OCI-LY7 (cell line): ENCODE data around the gene ZNF808. TPM values are rescaled to one million over a fixed set of nuclear protein-coding genes. Genes with fewer than 3 reads are reported as not detected.
"Not testable (repeated sequence)": the region's sequence is repeated elsewhere in the genome, so short reads cannot be mapped to it uniquely, and the experiment has no call there.

Experiments
- BruUV-seq: library from RNA; stranded (reverse); fragments of 400-500 nt; replicated peaks from 2 replicates; lab custom pipeline; 2021; lab: Mats Ljungman, UMichigan
- CTCF ChIA-PET: fragments of 300-600 bp; sonication (Branson Sonifier 250); formaldehyde crosslinking; loops from one replicate; lab custom pipeline; 2022; ENCODE audit warnings: antibody characterized with exemption; ENCODE audit not compliant: unreplicated experiment; lab: Charles Lee
- POLR2A ChIA-PET: fragments of 300-600 bp; sonication (Branson Sonifier 250); formaldehyde crosslinking; loops from one replicate; lab custom pipeline; 2022; ENCODE audit warnings: antibody characterized with exemption; lab: Charles Lee
- DNase-seq: peaks from one replicate; pipeline ENCODE4 v3.0.0-alpha.2; 2015; ENCODE audit warnings: low spot score
- H2AFZ ChIP-seq: fragments of 200-600 bp; sonication (generic), shearing (Covaris generic); 2 replicates; pipeline ENCODE4 v1.6.1; 2014; ENCODE audit warnings: mild to moderate bottlenecking, antibody characterized with exemption, low read length, moderate library complexity
- H3K27ac ChIP-seq: fragments of 200-600 bp; sonication (generic); 2 replicates; pipeline ENCODE4 v1.5.1; 2014; ENCODE audit warnings: mixed run types, low read depth, mild to moderate bottlenecking, moderate library complexity, low read length, inconsistent platforms; ENCODE audit not compliant: poor library complexity, severe bottlenecking
- H3K36me3 ChIP-seq: fragments of 200-600 bp; sonication (generic); 2 replicates; pipeline ENCODE4 v1.6.1; 2014; ENCODE audit warnings: mild to moderate bottlenecking, antibody characterized with exemption, low read length, moderate library complexity, mixed read lengths; ENCODE audit not compliant: insufficient read depth
- H3K4me1 ChIP-seq: fragments of 200-600 bp; sonication (generic); 2 replicates; pipeline ENCODE4 v1.5.1; 2014; ENCODE audit warnings: mild to moderate bottlenecking, low read length; ENCODE audit not compliant: insufficient read depth, poor library complexity, severe bottlenecking
- H3K4me2 ChIP-seq: fragments of 200-600 bp; sonication (generic); 2 replicates; pipeline ENCODE4 v1.6.1; 2014; ENCODE audit warnings: mild to moderate bottlenecking, low read length
- H3K4me3 ChIP-seq: fragments of 200-600 bp; sonication (generic); 2 replicates; pipeline ENCODE4 v1.5.1; 2014; ENCODE audit warnings: mild to moderate bottlenecking, low read depth, low read length; ENCODE audit not compliant: poor library complexity, severe bottlenecking
- H3K79me2 ChIP-seq: fragments of 200-600 bp; sonication (generic); 2 replicates; pipeline ENCODE4 v1.6.1; 2016; ENCODE audit warnings: low read depth, mild to moderate bottlenecking, low read length, moderate library complexity, mixed read lengths; ENCODE audit not compliant: insufficient read depth
- H3K9me2 ChIP-seq: fragments of 200-600 bp; sonication (generic); 2 replicates; pipeline ENCODE4 v1.6.1; 2016; ENCODE audit warnings: mild to moderate bottlenecking, low read length, mixed read lengths; ENCODE audit not compliant: insufficient read depth
- H3K9me3 ChIP-seq: fragments of 200-600 bp; sonication (generic); 2 replicates; pipeline ENCODE4 v1.6.1; 2014; ENCODE audit warnings: mild to moderate bottlenecking, mixed run types, low read length, mixed read lengths
- H4K20me1 ChIP-seq: fragments of 200-600 bp; sonication (generic); 2 replicates; pipeline ENCODE4 v1.6.1; 2014; ENCODE audit warnings: mild to moderate bottlenecking, antibody characterized with exemption, low read length, moderate library complexity, mixed read lengths; ENCODE audit not compliant: insufficient read depth
- CTCF ChIP-seq: fragments of 200-600 bp; sonication (generic); conservative IDR thresholded peaks from 2 replicates; pipeline ENCODE4 v1.5.1; 2014; ENCODE audit warnings: mild to moderate bottlenecking, antibody characterized with exemption, low read length, moderate library complexity, mixed read lengths
- EZH2phosphoT487 ChIP-seq: fragments of 200-600 bp; sonication (generic); IDR thresholded peaks from 2 replicates; pipeline ENCODE4 v1.6.1; 2018; ENCODE audit warnings: low read depth, borderline replicate concordance, mild to moderate bottlenecking, mixed run types, antibody characterized with exemption, low read length, moderate library complexity, mixed read lengths
- intact Hi-C: fragments of 100-400 bp; cut with micrococcal nuclease; formaldehyde crosslinking; loops from one replicate; pipeline ENCODE4 v1.10.0; 2022; ENCODE audit not compliant: unreplicated experiment
- total RNA-seq, 2 experiments: library from RNA; depleted of rRNA in 1 of 2; stranded (reverse); fragments of >200 nt in 1 of 2; shearing (Covaris generic) in 1 of 2; gene quantifications; 2 replicates each; pipeline ENCODE4 v1.2.3, GENCODE V29; 2014 to 2022

ZNF808 gene
- total RNA-seq, 2 experiments from 2014 or later = 26.9 to 29.2 TPM

GRCh38 chr19:52535771-52536447 lies 8.4 kb downstream of the ZNF808 start:
- Histone ChIP-seq H3K4me1 (peaks cover 15% of the 10 kb centered on the region), H3K4me3 (peak overlapping the region; percentile 79), H3K27ac (peak overlapping the region; percentile 76), H4K20me1 (no peaks in the 10 kb centered on the region), H3K9me3 (0 out of 2 replicates have a peak, but pooled peaks cover 5% of the 10 kb centered on the region), H3K9me2 (no peaks in the 10 kb centered on the region), H3K36me3 (peaks cover 53% of the 10 kb centered on the region), H3K79me2 (peaks cover 60% of the 10 kb centered on the region), H2AFZ (peak overlapping the region; percentile 63; the same call in 1 of the 2 replicates), H3K4me2 (peak overlapping the region; percentile 91)
- intact Hi-C loops = loop anchor here (5.0 kb wide), 1 partner anchor 36 kb away; the partner anchor contains the start of gene ZNF701
- no TSS peak for BruUV-seq
- no peak for TF ChIP-seq EZH2phosphoT487
- TF ChIP-seq CTCF = no peak
- ChIA-PET POLR2A (no interaction called here), CTCF (no interaction called here)
- DNase-seq = peak; percentile 92

- Histone ChIP-seq H3K36me3 (peaks cover 57% of the 10 kb centered on the region), H4K20me1 (no peaks in the 10 kb centered on the region), H3K4me2 (peak overlapping the region; percentile 91), H3K9me2 (no peaks in the 10 kb centered on the region), H3K9me3 (0 out of 2 replicates have a peak, but pooled peaks cover 5% of the 10 kb centered on the region), H3K27ac (peak overlapping the region; percentile 76), H3K79me2 (peaks cover 63% of the 10 kb centered on the region), H3K4me1 (peaks cover 15% of the 10 kb centered on the region), H2AFZ (peak overlapping the region; percentile 63; the same call in 1 of the 2 replicates), H3K4me3 (peak overlapping the region; percentile 79)
- intact Hi-C loops = loop anchor here (5.0 kb wide), 1 partner anchor 36 kb away; the partner anchor contains the start of gene ZNF701
- TF ChIP-seq CTCF (no peak), EZH2phosphoT487 (no peak)
- POLR2A ChIA-PET = no interaction called here
- peak; percentile 21 for DNase-seq
- CTCF ChIA-PET = no interaction called here
- no TSS peak for BruUV-seq
These were observed 9.0 kb downstream of the ZNF808 start for GRCh38 chr19:52536448-52536800.

- BruUV-seq, POLR2A ChIA-PET, DNase-seq, H3K4me2 ChIP-seq, H3K27ac ChIP-seq, H3K9me2 ChIP-seq, H4K20me1 ChIP-seq, H2AFZ ChIP-seq, H3K4me3 ChIP-seq, H3K9me3 ChIP-seq, CTCF ChIA-PET: not testable (repeated sequence)
- peaks cover 15% of the 10 kb centered on the region for H3K4me1 ChIP-seq
- intact Hi-C loops = loop anchor here (5.0 kb wide), 1 partner anchor 33 kb away; the partner anchor contains the start of gene ZNF701
- peaks cover 58% of the 10 kb centered on the region; the same call in 1 of the 2 replicates for H3K79me2 ChIP-seq
- peaks cover 57% of the 10 kb centered on the region for H3K36me3 ChIP-seq
These were observed 11.3 kb downstream of the ZNF808 start for GRCh38 chr19:52538815-52539214.

- Histone ChIP-seq H3K36me3 (peaks cover 73% of the 10 kb centered on the region), H3K4me1 (peaks cover 11% of the 10 kb centered on the region), H3K79me2 (peaks cover 57% of the 10 kb centered on the region; the same call in 1 of the 2 replicates)
- H3K4me2 ChIP-seq, DNase-seq, H4K20me1 ChIP-seq, H3K9me2 ChIP-seq, H2AFZ ChIP-seq, H3K27ac ChIP-seq, POLR2A ChIA-PET, CTCF ChIA-PET, BruUV-seq, intact Hi-C loops, H3K9me3 ChIP-seq, H3K4me3 ChIP-seq: not testable (repeated sequence)
These were observed 13.7 kb downstream of the ZNF808 start for GRCh38 chr19:52541176-52541575.
